ENCODE measurements around the gene PRDM2. TPM values are rescaled to one million over a fixed set of nuclear protein-coding genes. Genes with fewer than 3 reads are reported as not detected.
A peak's percentile ranks its signal among the peaks of the same experiment; 100 is the strongest.

Gene PRDM2
- total and polyA plus RNA-seq, 2 of the 13 experiments (the other 11 are each of a cell fraction or from before 2014, with no cell fraction given), result 4.0 to 6.5 TPM

DNA sequence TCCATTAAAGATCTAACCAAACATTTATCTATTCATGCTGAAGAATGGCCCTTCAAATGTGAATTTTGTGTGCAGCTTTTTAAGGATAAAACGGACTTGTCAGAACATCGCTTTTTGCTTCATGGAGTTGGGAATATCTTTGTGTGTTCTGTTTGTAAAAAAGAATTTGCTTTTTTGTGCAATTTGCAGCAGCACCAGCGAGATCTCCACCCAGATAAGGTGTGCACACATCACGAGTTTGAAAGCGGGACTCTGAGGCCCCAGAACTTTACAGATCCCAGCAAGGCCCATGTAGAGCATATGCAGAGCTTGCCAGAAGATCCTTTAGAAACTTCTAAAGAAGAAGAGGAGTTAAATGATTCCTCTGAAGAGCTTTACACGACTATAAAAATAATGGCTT is 81.2 kb downstream of the PRDM2 start:
- DNase-seq (ENCODE audit: low spot score) (no peak), ATAC-seq (no peak), FAIRE-seq (no peak)
- Histone ChIP-seq H3K9me3 (ENCODE audit: low read length) (no peaks in the 10 kb centered on the region), H3K27ac (ENCODE audit: extremely low read length, insufficient read depth, low read length) (no peak overlapping the region), H3K27me3 (ENCODE audit: control insufficient read depth in 1 of 2, insufficient read depth in 2 of 2, low read length in 2 of 2) (no peaks in the 10 kb centered on the region), H3K4me2 (ENCODE audit: low read depth, low read length) (no peak overlapping the region), H2AFZ (ENCODE audit: low read length) (no peak overlapping the region), H3K79me2 (ENCODE audit: insufficient read depth, low read length) (no peaks in the 10 kb centered on the region), H3K36me3 (replicated peaks in 1 of 2; ENCODE audit: control insufficient read depth in 1 of 2, insufficient read depth in 2 of 2, low read length in 2 of 2) (peaks cover 11 to 53% of the 10 kb centered on the region in 2 experiments), H3K4me3 (replicated peaks in 1 of 3; ENCODE audit: insufficient read depth in 1 of 3, low read depth in 2 of 3, low read length in 3 of 3) (no peak overlapping the region), H3K9ac (ENCODE audit: insufficient read depth, low read depth, low read length) (no peak overlapping the region), H3K4me1 (ENCODE audit: insufficient read depth, low read length) (no peaks in the 10 kb centered on the region), H4K20me1 (ENCODE audit: insufficient read depth, low read length) (no peaks in the 10 kb centered on the region)
- ChIA-PET CTCF (ENCODE audit: low intra/inter-chr PET ratio, low total read pairs) (no interaction called here), POLR2A (no interaction called here)
- no TSS peak for BruUV-seq (replicated peaks)
- intact Hi-C loops (cut with micrococcal nuclease; ENCODE audit: unreplicated experiment) (no loop called here), in situ Hi-C loops (cut with HindIII; ENCODE audit: extremely low pct_ligation_motif_present, low pct_unique_long_range_greater_than_20kb) (no loop called here)
- 94% methylated on average over 6 of the region's 6 CpGs for WGBS (ENCODE audit: low lambda C conversion rate)
- TF ChIP-seq ZNF136 (CRISPR knock-in tag; IDR thresholded peaks at IDR 0.05; ENCODE audit: low read depth), result no peak
- no peak for TF ChIP-seq PLRG1 (conservative IDR thresholded peaks at IDR 0.05)
- no peak for TF ChIP-seq TEAD3 (CRISPR knock-in tag; optimal IDR thresholded peaks at IDR 0.05; ENCODE audit: borderline replicate concordance)
- TF ChIP-seq ZNF33B (CRISPR knock-in tag; IDR thresholded peaks at IDR 0.05), result no peak
- TF ChIP-seq ZNF850 (CRISPR knock-in tag; conservative IDR thresholded peaks at IDR 0.05), result no peak
- no peak for TF ChIP-seq NR2C2 (CRISPR knock-in tag; IDR thresholded peaks at IDR 0.05; ENCODE audit: borderline replicate concordance)
- no peak for TF ChIP-seq RAD51 (IDR thresholded peaks at IDR 0.05; ENCODE audit: borderline replicate concordance)

DNA sequence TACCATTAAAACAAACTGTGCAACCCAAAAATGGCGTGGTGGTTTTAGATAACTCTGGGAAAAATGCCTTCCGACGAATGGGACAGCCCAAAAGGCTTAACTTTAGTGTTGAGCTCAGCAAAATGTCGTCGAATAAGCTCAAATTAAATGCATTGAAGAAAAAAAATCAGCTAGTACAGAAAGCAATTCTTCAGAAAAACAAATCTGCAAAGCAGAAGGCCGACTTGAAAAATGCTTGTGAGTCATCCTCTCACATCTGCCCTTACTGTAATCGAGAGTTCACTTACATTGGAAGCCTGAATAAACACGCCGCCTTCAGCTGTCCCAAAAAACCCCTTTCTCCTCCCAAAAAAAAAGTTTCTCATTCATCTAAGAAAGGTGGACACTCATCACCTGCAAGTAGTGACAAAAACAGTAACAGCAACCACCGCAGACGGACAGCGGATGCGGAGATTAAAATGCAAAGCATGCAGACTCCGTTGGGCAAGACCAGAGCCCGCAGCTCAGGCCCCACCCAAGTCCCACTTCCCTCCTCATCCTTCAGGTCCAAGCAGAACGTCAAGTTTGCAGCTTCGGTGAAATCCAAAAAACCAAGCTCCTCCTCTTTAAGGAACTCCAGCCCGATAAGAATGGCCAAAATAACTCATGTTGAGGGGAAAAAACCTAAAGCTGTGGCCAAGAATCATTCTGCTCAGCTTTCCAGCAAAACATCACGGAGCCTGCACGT is 82.1 kb downstream of the PRDM2 start:
- TF ChIP-seq, protein P1, sequence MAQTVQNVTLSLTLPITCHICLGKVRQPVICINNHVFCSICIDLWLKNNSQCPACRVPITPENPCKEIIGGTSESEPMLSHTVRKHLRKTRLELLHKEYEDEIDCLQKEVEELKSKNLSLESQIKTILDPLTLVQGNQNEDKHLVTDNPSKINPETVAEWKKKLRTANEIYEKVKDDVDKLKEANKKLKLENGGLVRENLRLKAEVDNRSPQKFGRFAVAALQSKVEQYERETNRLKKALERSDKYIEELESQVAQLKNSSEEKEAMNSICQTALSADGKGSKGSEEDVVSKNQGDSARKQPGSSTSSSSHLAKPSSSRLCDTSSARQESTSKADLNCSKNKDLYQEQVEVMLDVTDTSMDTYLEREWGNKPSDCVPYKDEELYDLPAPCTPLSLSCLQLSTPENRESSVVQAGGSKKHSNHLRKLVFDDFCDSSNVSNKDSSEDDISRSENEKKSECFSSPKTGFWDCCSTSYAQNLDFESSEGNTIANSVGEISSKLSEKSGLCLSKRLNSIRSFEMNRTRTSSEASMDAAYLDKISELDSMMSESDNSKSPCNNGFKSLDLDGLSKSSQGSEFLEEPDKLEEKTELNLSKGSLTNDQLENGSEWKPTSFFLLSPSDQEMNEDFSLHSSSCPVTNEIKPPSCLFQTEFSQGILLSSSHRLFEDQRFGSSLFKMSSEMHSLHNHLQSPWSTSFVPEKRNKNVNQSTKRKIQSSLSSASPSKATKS (CRISPR knock-in tag; IDR thresholded peaks at IDR 0.05), result no peak
- TF ChIP-seq HDAC1 (CRISPR knock-in tag; IDR thresholded peaks at IDR 0.05) (no peak), MAFF (IDR thresholded peaks at IDR 0.05; ENCODE audit: low read depth, low read length) (peak; percentile 59), MAFK (conservative IDR thresholded peaks at IDR 0.05 in 1 of 2, IDR thresholded peaks at IDR 0.05 in 1 of 2; ENCODE audit: low read length in 2 of 2) (peak; percentile 61 to 76), ZNF160 (CRISPR knock-in tag; IDR thresholded peaks at IDR 0.05) (no peak)
- TF ChIP-seq, protein P2, sequence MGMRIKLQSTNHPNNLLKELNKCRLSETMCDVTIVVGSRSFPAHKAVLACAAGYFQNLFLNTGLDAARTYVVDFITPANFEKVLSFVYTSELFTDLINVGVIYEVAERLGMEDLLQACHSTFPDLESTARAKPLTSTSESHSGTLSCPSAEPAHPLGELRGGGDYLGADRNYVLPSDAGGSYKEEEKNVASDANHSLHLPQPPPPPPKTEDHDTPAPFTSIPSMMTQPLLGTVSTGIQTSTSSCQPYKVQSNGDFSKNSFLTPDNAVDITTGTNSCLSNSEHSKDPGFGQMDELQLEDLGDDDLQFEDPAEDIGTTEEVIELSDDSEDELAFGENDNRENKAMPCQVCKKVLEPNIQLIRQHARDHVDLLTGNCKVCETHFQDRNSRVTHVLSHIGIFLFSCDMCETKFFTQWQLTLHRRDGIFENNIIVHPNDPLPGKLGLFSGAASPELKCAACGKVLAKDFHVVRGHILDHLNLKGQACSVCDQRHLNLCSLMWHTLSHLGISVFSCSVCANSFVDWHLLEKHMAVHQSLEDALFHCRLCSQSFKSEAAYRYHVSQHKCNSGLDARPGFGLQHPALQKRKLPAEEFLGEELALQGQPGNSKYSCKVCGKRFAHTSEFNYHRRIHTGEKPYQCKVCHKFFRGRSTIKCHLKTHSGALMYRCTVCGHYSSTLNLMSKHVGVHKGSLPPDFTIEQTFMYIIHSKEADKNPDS (CRISPR knock-in tag; IDR thresholded peaks at IDR 0.05), result no peak
- Histone ChIP-seq H3K4me3 (replicated peaks in 1 of 3; ENCODE audit: insufficient read depth in 1 of 3, low read depth in 2 of 3, low read length in 3 of 3) (no peak overlapping the region), H3K36me3 (replicated peaks in 1 of 2; ENCODE audit: control insufficient read depth in 1 of 2, insufficient read depth in 2 of 2, low read length in 2 of 2) (peaks cover 9 to 53% of the 10 kb centered on the region in 2 experiments; a peak in 4 of 5 replicates), H3K4me1 (ENCODE audit: insufficient read depth, low read length) (no peaks in the 10 kb centered on the region), H3K4me2 (ENCODE audit: low read depth, low read length) (no peak overlapping the region), H2AFZ (ENCODE audit: low read length) (no peak overlapping the region), H3K79me2 (ENCODE audit: insufficient read depth, low read length) (no peaks in the 10 kb centered on the region), H3K27ac (ENCODE audit: extremely low read length, insufficient read depth, low read length) (no peak overlapping the region), H3K9ac (ENCODE audit: insufficient read depth, low read depth, low read length) (no peak overlapping the region), H3K27me3 (ENCODE audit: control insufficient read depth in 1 of 2, insufficient read depth in 2 of 2, low read length in 2 of 2) (no peaks in the 10 kb centered on the region), H4K20me1 (ENCODE audit: insufficient read depth, low read length) (no peaks in the 10 kb centered on the region), H3K9me3 (ENCODE audit: low read length) (no peaks in the 10 kb centered on the region)
- no TSS peak for BruUV-seq (replicated peaks)
- in situ Hi-C loops (cut with HindIII; ENCODE audit: extremely low pct_ligation_motif_present, low pct_unique_long_range_greater_than_20kb) (no loop called here), intact Hi-C loops (cut with micrococcal nuclease; ENCODE audit: unreplicated experiment) (no loop called here)
- FAIRE-seq (no peak), DNase-seq (ENCODE audit: low spot score) (no peak), ATAC-seq (no peak)
- POLR2A ChIA-PET, result no interaction called here
- CTCF ChIA-PET (ENCODE audit: low intra/inter-chr PET ratio, low total read pairs), result no interaction called here
- WGBS (ENCODE audit: low lambda C conversion rate), result 96% methylated on average over 20 of the region's 20 CpGs

Measured in HepG2 (cell line).